WTC11 (cell line): Measurements from ENCODE around the gene SIM1. TPM values are rescaled to one million over a fixed set of nuclear protein-coding genes. Genes with fewer than 3 reads are reported as not detected.

Experiments
- ATAC-seq: fragments of 200-7000 bp; cut with Tn5 transposase; 2 replicates; pipeline ENCODE4 v1.10.0; 2021; ENCODE audit warnings: mild to moderate bottlenecking, moderate library complexity
- Bru-seq: library from RNA; stranded (reverse); fragments of 400-500 nt; gene quantifications from one replicate; lab custom pipeline; 2021; lab: Mats Ljungman, UMichigan
- CTCF ChIA-PET: fragments of 300-600 bp; sonication (Branson Sonifier 250); formaldehyde crosslinking; loops from one replicate; lab custom pipeline; 2021; ENCODE audit warnings: antibody characterized with exemption; lab: Charles Lee
- POLR2A ChIA-PET: fragments of 350-600 bp; sonication (Branson Sonifier 250); formaldehyde crosslinking; loops from one replicate; lab custom pipeline; 2021; ENCODE audit warnings: antibody characterized with exemption; lab: Charles Lee
- DNase-seq: peaks from one replicate; pipeline ENCODE4 v3.0.0; 2021; ENCODE audit warnings: low spot score
- H3K27ac Mint-ChIP-seq: 2 replicates; pipeline ENCODE4 v1.8.0; 2021; ENCODE audit warnings: mixed read lengths
- H3K27me3 Mint-ChIP-seq: 2 replicates; pipeline ENCODE4 v1.8.0; 2021; ENCODE audit warnings: low read depth, mild to moderate bottlenecking, moderate library complexity, mixed read lengths
- H3K36me3 Mint-ChIP-seq: 2 replicates; pipeline ENCODE4 v1.8.0; 2021; ENCODE audit warnings: mixed read lengths
- H3K4me1 Mint-ChIP-seq: 2 replicates; pipeline ENCODE4 v1.8.0; 2022; ENCODE audit warnings: mixed read lengths
- H3K4me3 Mint-ChIP-seq: 2 replicates; pipeline ENCODE4 v1.8.0; 2021; ENCODE audit warnings: mild to moderate bottlenecking, moderate library complexity, mixed read lengths
- H3K9me3 Mint-ChIP-seq: 2 replicates; pipeline ENCODE4 v1.8.0; 2021; ENCODE audit warnings: mixed read lengths
- CDX4 ChIP-seq: fragments of 250-450 bp; sonication (Bioruptor Pico); IDR thresholded peaks from 2 replicates; pipeline ENCODE4 v1.9.0; 2021; ENCODE audit warnings: moderate library complexity, mild to moderate bottlenecking, inconsistent platforms, borderline replicate concordance
- CREM ChIP-seq: sonication (generic); formaldehyde crosslinking; IDR thresholded peaks from 2 replicates; pipeline ENCODE4 v1.8.1; 2022; ENCODE audit warnings: mild to moderate bottlenecking, missing genetic modification reagents, moderate library complexity
- FOXP4 ChIP-seq: sonication (generic); formaldehyde crosslinking; IDR thresholded peaks from 2 replicates; pipeline ENCODE4 v1.8.0; 2022; ENCODE audit warnings: mild to moderate bottlenecking, missing genetic modification reagents
- GRHL2 ChIP-seq: fragments of 250-450 bp; sonication (Bioruptor Pico); IDR thresholded peaks from 2 replicates; pipeline ENCODE4 v1.8.0; 2022; ENCODE audit warnings: mild to moderate bottlenecking, moderate library complexity; ENCODE audit not compliant: insufficient replicate concordance, severe bottlenecking
- IRF1 ChIP-seq: sonication (generic); formaldehyde crosslinking; IDR thresholded peaks from 2 replicates; pipeline ENCODE4 v1.8.0; 2023; ENCODE audit warnings: missing genetic modification reagents
- KAT7 ChIP-seq: sonication (generic); formaldehyde crosslinking; IDR thresholded peaks from 2 replicates; pipeline ENCODE4 v1.8.1; 2023; ENCODE audit warnings: missing genetic modification reagents, mild to moderate bottlenecking, borderline replicate concordance
- MXD4 ChIP-seq: fragments of 250-450 bp; sonication (Bioruptor Pico); IDR thresholded peaks from 2 replicates; pipeline ENCODE4 v1.8.0; 2021; ENCODE audit warnings: mild to moderate bottlenecking, moderate library complexity, borderline replicate concordance
- NFYB ChIP-seq: sonication (generic); formaldehyde crosslinking; conservative IDR thresholded peaks from 2 replicates; pipeline ENCODE4 v1.8.0; 2022; ENCODE audit warnings: low read depth, missing genetic modification reagents
- SP1 ChIP-seq: sonication (generic); formaldehyde crosslinking; conservative IDR thresholded peaks from 2 replicates; pipeline ENCODE4 v1.8.1; 2022; ENCODE audit warnings: missing genetic modification reagents
- STAT6 ChIP-seq: sonication (generic); formaldehyde crosslinking; conservative IDR thresholded peaks from 2 replicates; pipeline ENCODE4 v1.8.1; 2023; ENCODE audit warnings: mild to moderate bottlenecking, low read depth, missing genetic modification reagents, moderate library complexity
- TCF7 ChIP-seq: sonication (generic); formaldehyde crosslinking; IDR thresholded peaks from 2 replicates; pipeline ENCODE4 v1.8.0; 2022; ENCODE audit warnings: mild to moderate bottlenecking, low read depth, missing genetic modification reagents, moderate library complexity
- TEAD1 ChIP-seq: sonication (generic); formaldehyde crosslinking; IDR thresholded peaks from 2 replicates; pipeline ENCODE4 v1.8.0; 2022; ENCODE audit warnings: mild to moderate bottlenecking, missing genetic modification reagents
- TP53 ChIP-seq: sonication (generic); formaldehyde crosslinking; IDR thresholded peaks from 2 replicates; pipeline ENCODE4 v1.8.1; 2023; ENCODE audit warnings: mild to moderate bottlenecking, missing genetic modification reagents
- ZNF121 ChIP-seq: sonication (generic); formaldehyde crosslinking; IDR thresholded peaks from 2 replicates; pipeline ENCODE4 v1.8.0; 2023; ENCODE audit warnings: missing genetic modification reagents
- ZNF281 ChIP-seq: sonication (generic); formaldehyde crosslinking; IDR thresholded peaks from 2 replicates; pipeline ENCODE4 v1.8.0; 2023; ENCODE audit warnings: mild to moderate bottlenecking, missing genetic modification reagents
- long read RNA-seq, 3 experiments: library from RNA in 1 of 3; library from capped mRNA in 1 of 3; library from polyadenylated mRNA in 1 of 3; unstranded in 2 of 3; stranded (forward) in 1 of 3; transcript quantifications; one replicate each; pipeline ENCODE4 v2.0.0, GENCODE V29; 2021
- total RNA-seq: library from RNA; stranded (reverse); gene quantifications from 3 replicates; pipeline ENCODE4 v1.2.3, GENCODE V29; 2021
- TF ChIP-seq, protein P1 (sequence below): sonication (generic); formaldehyde crosslinking; IDR thresholded peaks from 2 replicates; pipeline ENCODE4 v1.8.0; 2022; ENCODE audit warnings: mild to moderate bottlenecking, missing genetic modification reagents

The SIM1 gene
- total RNA-seq (0.09 to 0.11 TPM (median 0.11 TPM) in 3 replicates), Bru-seq, nascent RNA (percentile 13 among the genes with signal in this experiment)
- long read RNA-seq, experiment 1, partial matches to known transcripts, result 1 of 2 reads
- long read RNA-seq, experiment 1, other reads (novel, unspliced or antisense), result 1 of 2 reads
- long read RNA-seq, experiment 2, result 0 reads
- long read RNA-seq, experiment 3, result 0 reads

DNA sequence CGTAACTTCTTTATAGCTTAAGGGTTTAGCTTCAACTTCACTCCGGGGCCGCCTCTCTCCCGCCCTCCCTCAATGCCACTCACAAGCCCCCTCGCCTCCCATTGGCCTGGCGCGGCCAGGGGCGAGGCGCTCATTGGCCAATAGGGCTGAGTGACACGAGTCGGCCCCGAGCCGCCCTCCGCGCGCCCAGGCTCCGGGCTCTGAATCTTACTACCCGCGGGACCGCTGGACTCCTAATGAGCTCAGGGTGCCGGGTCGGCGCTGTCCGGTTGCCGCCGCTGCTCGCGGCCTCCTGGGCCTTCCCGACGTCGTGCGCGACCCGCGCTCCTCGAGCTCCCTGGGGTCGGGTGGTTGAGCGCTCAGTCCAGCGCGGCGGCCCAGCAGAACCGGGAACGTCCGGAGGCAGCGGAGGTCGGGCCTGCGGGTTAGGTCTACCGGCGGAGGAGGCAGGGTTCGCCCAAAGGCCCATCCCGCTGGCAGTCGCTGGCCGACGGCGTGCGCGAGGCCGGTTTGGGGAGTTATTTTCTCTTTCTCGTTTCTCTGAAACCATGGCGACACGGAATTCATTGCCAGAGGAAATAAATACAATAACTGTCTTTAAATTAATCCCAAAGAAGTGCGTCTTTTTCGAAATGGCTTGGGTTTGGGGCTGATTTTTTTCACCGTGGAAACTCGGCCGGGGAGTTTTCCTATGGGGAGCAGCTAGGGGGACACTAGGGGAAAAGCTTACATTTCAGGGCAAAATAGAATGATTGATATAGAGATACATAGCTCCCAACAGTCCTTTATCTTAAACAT is at the start of gene SIM1:
TSS of gene SIM1 (minus strand) at position 19 of the 798 bp plus-strand sequence. CDS start 1,453 bp downstream, outside the sequence.
- H3K36me3 Mint-ChIP-seq, result no peaks in the 10 kb centered on the region
- H3K4me1 Mint-ChIP-seq, result peaks cover 68% of the 10 kb centered on the region
- POLR2A ChIA-PET, result interaction anchor here (0.9 kb wide), 1 partner anchor 9 kb away, joined by 3 read pairs; no protein-coding TSS in a partner anchor
- H3K27ac Mint-ChIP-seq, result no peak within 1 kb of the TSS
- H3K27me3 Mint-ChIP-seq, result no peaks in the 10 kb centered on the region; the same call in 1 of the 2 replicates
- TF ChIP-seq ZNF121 (CRISPR knock-in tag) (no peak), SP1 (CRISPR knock-in tag) (peak; percentile 51), NFYB (peak; percentile 99)
- TF ChIP-seq, all 79 proteins: peak for 2
- DNase-seq, result peak; percentile 93
- CTCF ChIA-PET, result interaction anchor here (0.6 to 3.6 kb wide), 12 partner anchors 8 to 860 kb away, joined by 3 to 15 read pairs (median 4); no protein-coding TSS in a partner anchor
- ATAC-seq, result peak; percentile 89
- Mint-ChIP-seq H3K4me3 (peak within 1 kb of the TSS; percentile 71), H3K9me3 (no peaks in the 10 kb centered on the region)

GRCh38 chr6:100512203-100512862 is 47.6 kb upstream of the SIM1 start:
- TF ChIP-seq, protein P1, sequence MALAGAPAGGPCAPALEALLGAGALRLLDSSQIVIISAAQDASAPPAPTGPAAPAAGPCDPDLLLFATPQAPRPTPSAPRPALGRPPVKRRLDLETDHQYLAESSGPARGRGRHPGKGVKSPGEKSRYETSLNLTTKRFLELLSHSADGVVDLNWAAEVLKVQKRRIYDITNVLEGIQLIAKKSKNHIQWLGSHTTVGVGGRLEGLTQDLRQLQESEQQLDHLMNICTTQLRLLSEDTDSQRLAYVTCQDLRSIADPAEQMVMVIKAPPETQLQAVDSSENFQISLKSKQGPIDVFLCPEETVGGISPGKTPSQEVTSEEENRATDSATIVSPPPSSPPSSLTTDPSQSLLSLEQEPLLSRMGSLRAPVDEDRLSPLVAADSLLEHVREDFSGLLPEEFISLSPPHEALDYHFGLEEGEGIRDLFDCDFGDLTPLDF (CRISPR knock-in tag), result no peak
- no peak for TF ChIP-seq ZNF121 (CRISPR knock-in tag)
- TF ChIP-seq CDX4 (CRISPR knock-in tag), result no peak
- no peak for TF ChIP-seq TP53 (CRISPR knock-in tag)
- TF ChIP-seq FOXP4 (CRISPR knock-in tag), result no peak
- TF ChIP-seq MXD4, result no peak
- no peak for TF ChIP-seq IRF1 (CRISPR knock-in tag)
- no peak for TF ChIP-seq TCF7 (CRISPR knock-in tag)
- no peak for TF ChIP-seq KAT7
- no peak for TF ChIP-seq STAT6
- TF ChIP-seq TEAD1 (CRISPR knock-in tag), result no peak
- no peak for TF ChIP-seq CREM (CRISPR knock-in tag)
- TF ChIP-seq GRHL2, result no peak
- no peak for TF ChIP-seq ZNF281
- no peaks in the 10 kb centered on the region for H3K9me3 Mint-ChIP-seq
- peaks cover 24% of the 10 kb centered on the region for H3K36me3 Mint-ChIP-seq
- 0 out of 2 replicates have a peak, but pooled peaks cover 2% of the 10 kb centered on the region for H3K4me1 Mint-ChIP-seq
- CTCF ChIA-PET, result interaction anchor here (1.2 kb wide), 1 partner anchor 51 kb away, joined by 4 read pairs; no protein-coding TSS in a partner anchor
- no peak for DNase-seq
- ATAC-seq, result no peak
- POLR2A ChIA-PET, result no interaction called here
- H3K4me3 Mint-ChIP-seq, result no peak overlapping the region
- H3K27me3 Mint-ChIP-seq, result no peaks in the 10 kb centered on the region
- no peak overlapping the region for H3K27ac Mint-ChIP-seq
